IMR-90 (cell line): ENCODE results near the gene TSSK2. TPM values are rescaled to one million over a fixed set of nuclear protein-coding genes. Genes with fewer than 3 reads are reported as not detected.

Experiments
- POLR2A ChIP-seq: IDR thresholded peaks from 2 replicates; pipeline ENCODE4 v1.6.1; 2012; ENCODE audit warnings: mild to moderate bottlenecking, low read depth, low read length
- polyA plus RNA-seq, 3 experiments: library from polyadenylated mRNA; depleted of rRNA; stranded (reverse); fragments of >200 nt; gene quantifications; 2 replicates each; pipeline ENCODE4 v1.2.3, GENCODE V29; 2012; ENCODE audit warnings: low replicate concordance in 1 of 3
- total RNA-seq: library from RNA; depleted of rRNA; stranded (reverse); fragments of >200 nt; gene quantifications from 2 replicates; pipeline ENCODE4 v1.2.3, GENCODE V29; 2012
- TF ChIP-seq, protein P1 (sequence below): fragments of 150-350 bp; IDR thresholded peaks from 2 replicates; pipeline ENCODE4 v1.6.1; 2017; ENCODE audit warnings: mild to moderate bottlenecking, antibody characterized with exemption, low read length, low read depth

The TSSK2 gene
- total and polyA plus RNA-seq, 2 of the 4 experiments (the other 2 are of a cell fraction): not detected

DNA sequence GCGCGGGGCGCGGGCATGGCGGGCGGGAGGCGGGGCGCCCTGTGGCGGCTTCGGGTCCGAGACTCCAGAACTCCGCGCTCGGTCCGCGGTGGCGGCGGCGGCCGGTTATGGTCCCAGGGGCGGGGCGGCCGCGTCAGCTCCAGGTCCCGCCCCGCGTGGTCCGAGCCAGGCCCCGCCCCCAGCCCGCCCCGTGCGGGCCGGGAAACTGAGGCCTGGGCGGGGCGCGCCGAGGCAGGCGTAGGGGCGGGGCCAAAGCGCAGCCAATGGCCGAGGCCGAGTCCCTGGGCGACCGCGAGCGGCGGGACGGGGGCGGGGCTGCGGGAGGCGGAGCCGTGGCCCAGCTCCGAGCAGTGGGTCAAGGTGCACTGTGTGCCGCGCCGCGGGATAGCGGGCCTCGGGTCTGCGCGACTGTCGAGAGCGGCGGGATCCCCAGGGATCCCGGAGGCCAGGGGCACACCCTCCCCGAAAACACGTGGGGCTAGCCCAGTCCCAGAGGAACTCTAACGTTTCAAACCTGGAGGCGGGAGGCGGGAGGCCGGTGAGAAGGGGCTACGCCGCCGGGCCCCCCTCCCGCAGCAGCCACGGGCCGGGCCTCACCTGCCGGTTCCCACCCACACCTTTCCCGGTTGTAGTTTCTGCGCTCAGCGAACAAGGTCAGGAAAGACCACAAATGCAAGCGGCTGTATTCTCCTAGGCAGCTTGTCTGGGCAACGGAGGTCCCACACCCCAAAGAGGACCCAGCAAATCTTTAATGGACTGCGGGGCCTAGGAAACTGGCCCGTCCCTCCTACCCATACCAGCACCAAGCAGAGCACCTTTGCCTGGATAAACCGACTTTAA lies 47.8 kb downstream of the TSSK2 start, which contains the start of gene SLC25A1 (continued):
- TF ChIP-seq, protein P1, sequence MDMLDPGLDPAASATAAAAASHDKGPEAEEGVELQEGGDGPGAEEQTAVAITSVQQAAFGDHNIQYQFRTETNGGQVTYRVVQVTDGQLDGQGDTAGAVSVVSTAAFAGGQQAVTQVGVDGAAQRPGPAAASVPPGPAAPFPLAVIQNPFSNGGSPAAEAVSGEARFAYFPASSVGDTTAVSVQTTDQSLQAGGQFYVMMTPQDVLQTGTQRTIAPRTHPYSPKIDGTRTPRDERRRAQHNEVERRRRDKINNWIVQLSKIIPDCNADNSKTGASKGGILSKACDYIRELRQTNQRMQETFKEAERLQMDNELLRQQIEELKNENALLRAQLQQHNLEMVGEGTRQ: 0 out of 2 replicates have a peak, but pooled peaks have one; percentile 10
- peak; percentile 56 for TF ChIP-seq POLR2A
